ENCODE data around the gene PARG.

GRCh38 chr10:49778197-49778596 is 163.6 kb downstream of the PARG start:
- TF ChIP-seq CTCF (optimal IDR thresholded peaks at IDR 0.05 in 1 of 3, IDR thresholded peaks at IDR 0.05 in 1 of 3, conservative IDR thresholded peaks at IDR 0.05 in 1 of 3; ENCODE audit: extremely low read depth in 1 of 3, insufficient read depth in 2 of 3, low read length in 3 of 3), result no peak
- TF ChIP-seq EZH2 (IDR thresholded peaks at IDR 0.05; ENCODE audit: low read length), result no peak
